Thoracic aorta (tissue), 2 donors: Measurements from ENCODE around the gene PDIA6. TPM values are rescaled to one million over a fixed set of nuclear protein-coding genes. Genes with fewer than 3 reads are reported as not detected.

Experiments used
- ATAC-seq: fragments of 150-250 bp; one replicate; pipeline ENCODE4 v1.8.0; 2017; ENCODE audit warnings: low read depth; ENCODE audit not compliant: insufficient number of reproducible peaks, low FRiP score
- DNase-seq: peaks from one replicate; pipeline ENCODE4 v3.0.0-alpha.2; 2020; ENCODE audit warnings: low spot score
- H3K27ac ChIP-seq, 2 donors: fragments of 200-600 bp; sonication (generic); 1 replicate in 1 of 2; 2 replicates in 1 of 2; pipeline ENCODE4 v1.5.1; 2016; ENCODE audit warnings: mild to moderate bottlenecking in 2 of 2, moderate library complexity in 2 of 2
- H3K27me3 ChIP-seq: fragments of 200-600 bp; sonication (generic); replicated peaks from 2 replicates; pipeline ENCODE4 v1.6.0; 2016; ENCODE audit warnings: mild to moderate bottlenecking; ENCODE audit not compliant: insufficient read depth
- H3K36me3 ChIP-seq: fragments of 200-600 bp; sonication (generic); one replicate; pipeline ENCODE4 v1.5.1; 2016
- H3K4me1 ChIP-seq, 2 donors: fragments of 200-600 bp; sonication (generic); 1 replicate in 1 of 2; 2 replicates in 1 of 2; pipeline versions ENCODE4 v1.5.1 to v1.6.0; 2016; ENCODE audit warnings: low read depth in 2 of 2, mild to moderate bottlenecking in 1 of 2; ENCODE audit not compliant: control insufficient read depth in 1 of 2
- H3K4me3 ChIP-seq: fragments of 200-600 bp; sonication (generic); 2 replicates; pipeline ENCODE4 v1.5.1; 2016; ENCODE audit warnings: mild to moderate bottlenecking
- H3K9me3 ChIP-seq: fragments of 200-600 bp; sonication (generic); 2 replicates; pipeline ENCODE4 v1.5.1; 2016
- CTCF ChIP-seq: fragments of 200-600 bp; sonication (generic); IDR thresholded peaks from one replicate; pipeline ENCODE4 v1.5.1; 2019; ENCODE audit warnings: antibody characterized with exemption
- total RNA-seq, 2 donors: library from RNA; depleted of rRNA; stranded (reverse); fragments of >200 nt; gene quantifications; one replicate each; pipeline versions ENCODE4 v1.1.0 to v1.2.3, GENCODE V29; 2016

The PDIA6 gene
- total RNA-seq, 2 donors from 2014 or later = 94.9 to 100 TPM

- H3K4me1 ChIP-seq = no peaks in the 10 kb centered on the region
- DNase-seq = no peak
These were observed 49.2 kb downstream of the PDIA6 start for GRCh38 chr2:10763461-10763800.

GRCh38 chr2:10762651-10763460, 49.7 kb downstream of the PDIA6 start:
- Histone ChIP-seq H3K27ac (no peak overlapping the region), H3K9me3 (no peaks in the 10 kb centered on the region), H3K36me3 (no peaks in the 10 kb centered on the region), H3K4me3 (no peak overlapping the region), H3K4me1 (no peaks in the 10 kb centered on the region), H3K27me3 (no peaks in the 10 kb centered on the region)
- ATAC-seq (no peak), DNase-seq (no peak)
- TF ChIP-seq CTCF = no peak

More at GRCh38 chr2:10763461-10763800, 49.2 kb downstream of the PDIA6 start:
- Histone ChIP-seq H3K27ac (no peak overlapping the region), H3K36me3 (no peaks in the 10 kb centered on the region), H3K27me3 (no peaks in the 10 kb centered on the region), H3K9me3 (no peaks in the 10 kb centered on the region), H3K4me3 (no peak overlapping the region)
- ATAC-seq = no peak
- no peak for TF ChIP-seq CTCF

- DNase-seq (no peak), ATAC-seq (no peak)
- no peaks in the 10 kb centered on the region for H3K27me3 ChIP-seq
- H3K27ac ChIP-seq = no peak overlapping the region
- TF ChIP-seq CTCF = no peak
- H3K9me3 ChIP-seq = no peaks in the 10 kb centered on the region
- no peak overlapping the region for H3K4me3 ChIP-seq
- no peaks in the 10 kb centered on the region for H3K36me3 ChIP-seq
- no peaks in the 10 kb centered on the region for H3K4me1 ChIP-seq
These were observed 51.0 kb downstream of the PDIA6 start for GRCh38 chr2:10761591-10761990.

GRCh38 chr2:10760794-10761504, 51.6 kb downstream of the PDIA6 start:
- H3K36me3 ChIP-seq = no peaks in the 10 kb centered on the region
- no peak overlapping the region for H3K4me3 ChIP-seq
- DNase-seq (no peak), ATAC-seq (no peak)
- no peak for TF ChIP-seq CTCF
- H3K9me3 ChIP-seq = no peaks in the 10 kb centered on the region
- H3K27me3 ChIP-seq = no peaks in the 10 kb centered on the region
- no peak overlapping the region for H3K27ac ChIP-seq
- H3K4me1 ChIP-seq = no peaks in the 10 kb centered on the region

GRCh38 chr2:10759151-10759714, 53.4 kb downstream of the PDIA6 start:
- DNase-seq (no peak), ATAC-seq (no peak)
- Histone ChIP-seq H3K27ac (no peak overlapping the region), H3K27me3 (no peaks in the 10 kb centered on the region), H3K4me1 (no peaks in the 10 kb centered on the region), H3K9me3 (no peaks in the 10 kb centered on the region), H3K4me3 (no peak overlapping the region), H3K36me3 (no peaks in the 10 kb centered on the region)
- no peak for TF ChIP-seq CTCF
